Left lung (tissue), 14 donors: ENCODE measurements around the gene PEX19. TPM values are rescaled to one million over a fixed set of nuclear protein-coding genes. Genes with fewer than 3 reads are reported as not detected.

Source experiments
- ATAC-seq: fragments of 200-7000 bp; cut with Tn5 transposase; one replicate; pipeline ENCODE4 v1.9.1; 2020; ENCODE audit warnings: moderate library complexity
- DNase-seq, 4 donors: peaks; one replicate each; pipeline ENCODE4 v3.0.0-alpha.2; 2013 to 2020
- H3K27ac ChIP-seq, 2 donors: fragments of 200-600 bp; sonication (generic) in 1 of 2; one replicate each; pipeline versions ENCODE4 v1.5.0 to v1.8.0; 2020 to 2021
- H3K27me3 ChIP-seq, 2 donors: fragments of 200-600 bp; sonication (generic) in 1 of 2; one replicate each; pipeline versions ENCODE4 v1.5.0 to v1.8.0; 2020 to 2021
- H3K36me3 ChIP-seq, 2 donors: fragments of 200-600 bp; sonication (generic) in 1 of 2; one replicate each; pipeline versions ENCODE4 v1.5.0 to v1.8.0; 2020 to 2021
- H3K4me1 ChIP-seq, 2 donors: fragments of 200-600 bp; one replicate each; pipeline ENCODE4 v1.8.0; 2021
- H3K4me3 ChIP-seq, 2 donors: fragments of 200-600 bp; sonication (generic) in 1 of 2; one replicate each; pipeline versions ENCODE4 v1.5.0 to v1.8.0; 2020 to 2021; ENCODE audit warnings: mild to moderate bottlenecking in 1 of 2
- H3K9me3 ChIP-seq, 2 donors: fragments of 200-600 bp; sonication (generic) in 1 of 2; one replicate each; pipeline versions ENCODE4 v1.5.0 to v1.8.0; 2020 to 2021
- CTCF ChIP-seq, 2 donors: fragments of 200-600 bp; sonication (generic) in 1 of 2; IDR thresholded peaks; one replicate each; pipeline versions ENCODE4 v1.5.0 to v1.8.0; 2021; ENCODE audit warnings: antibody characterized with exemption in 2 of 2
- intact Hi-C, 2 donors: fragments of 100-400 bp; cut with DNase I; formaldehyde crosslinking; loops; one replicate each; pipeline versions ENCODE4 v1.11.2 to v1.14.2; 2022
- long read RNA-seq, 12 donors: library from polyadenylated mRNA in 2 of 12; unstranded in 2 of 12; transcript quantifications; one replicate each; pipeline ENCODE4 v2.0.0 and lab custom pipeline, GENCODE V29; 2019 to 2026
- polyA plus RNA-seq, 6 donors: library from polyadenylated mRNA; unstranded; fragments of 120-200 nt; gene quantifications; one replicate each; pipeline ENCODE4 v1.2.1, GENCODE V29; 2013; ENCODE audit not compliant: insufficient read length in 6 of 6
- total RNA-seq, 2 donors: library from RNA; stranded (reverse); fragmentation: NEBNext Ultra II Directional; extraction: Animal tissue kit (Norgen Biotek cat#: 25700); gene quantifications; one replicate each; pipeline ENCODE4 v1.2.1, GENCODE V29; 2021
- donor health status: DM: no; HTN: yes; CAD: no.
- donor health status: DM: no; HTN: no; CAD: no.

The PEX19 gene
- total RNA-seq (10 to 100 TPM; 42.9 to 57.1 TPM), polyA plus RNA-seq (10 to 100 TPM; 67.0 to 76.0 (median 72.6) TPM)
- long read RNA-seq, donor 1, transcript PEX19-201 (8 exons, 3,661 nt): major isoform, 32 of 50 reads
- long read RNA-seq, donor 1, transcript PEX19-205 (7 exons, 3,504 nt): minor isoform, 14 of 50 reads
- long read RNA-seq, donor 1, partial matches to known transcripts: 0 of 50 reads
- long read RNA-seq, donor 1, other reads (novel, unspliced or antisense): 0 of 50 reads
- long read RNA-seq, donor 2, transcript PEX19-205 (7 exons, 3,504 nt): minor isoform, 5 of 37 reads
- long read RNA-seq, donor 2, transcript PEX19-201 (8 exons, 3,661 nt): major isoform, 32 of 37 reads
- long read RNA-seq, donor 2, partial matches to known transcripts: 0 of 37 reads
- long read RNA-seq, donor 2, other reads (novel, unspliced or antisense): 0 of 37 reads
- long read RNA-seq, donor 3, transcript PEX19-201 (8 exons, 3,661 nt): major isoform, 16 of 19 reads
- long read RNA-seq, donor 3, partial matches to known transcripts: 0 of 19 reads
- long read RNA-seq, donor 3, other reads (novel, unspliced or antisense): 0 of 19 reads
- long read RNA-seq, donor 4, transcript PEX19-201 (8 exons, 3,661 nt): major isoform, 12 of 22 reads
- long read RNA-seq, donor 4, transcript PEX19-205 (7 exons, 3,504 nt): minor isoform, 6 of 22 reads
- long read RNA-seq, donor 4, partial matches to known transcripts: 0 of 22 reads
- long read RNA-seq, donor 4, other reads (novel, unspliced or antisense): 4 of 22 reads
- long read RNA-seq, donor 5, transcript PEX19-201 (8 exons, 3,661 nt): major isoform, 15 of 30 reads
- long read RNA-seq, donor 5, transcript PEX19-205 (7 exons, 3,504 nt): minor isoform, 8 of 30 reads
- long read RNA-seq, donor 5, partial matches to known transcripts: 6 of 30 reads
- long read RNA-seq, donor 5, other reads (novel, unspliced or antisense): 0 of 30 reads
- long read RNA-seq, donor 6, transcript PEX19-205 (7 exons, 3,504 nt): minor isoform, 10 of 26 reads
- long read RNA-seq, donor 6, transcript PEX19-201 (8 exons, 3,661 nt): major isoform, 16 of 26 reads
- long read RNA-seq, donor 6, partial matches to known transcripts: 0 of 26 reads
- long read RNA-seq, donor 6, other reads (novel, unspliced or antisense): 0 of 26 reads
- long read RNA-seq, donor 7, transcript PEX19-201 (8 exons, 3,661 nt): major isoform, 5 of 10 reads
- long read RNA-seq, donor 7, transcript PEX19-205 (7 exons, 3,504 nt): major isoform, 5 of 10 reads
- long read RNA-seq, donor 7, partial matches to known transcripts: 0 of 10 reads
- long read RNA-seq, donor 7, other reads (novel, unspliced or antisense): 0 of 10 reads
- long read RNA-seq, donor 8, transcript PEX19-201 (8 exons, 3,661 nt): major isoform, 11 of 16 reads
- long read RNA-seq, donor 8, partial matches to known transcripts: 0 of 16 reads
- long read RNA-seq, donor 8, other reads (novel, unspliced or antisense): 0 of 16 reads
- long read RNA-seq, donor 9: 0 reads
- long read RNA-seq, donor 10, transcript PEX19-201 (8 exons, 3,661 nt): major isoform, 14 of 25 reads
- long read RNA-seq, donor 10, transcript PEX19-205 (7 exons, 3,504 nt): minor isoform, 9 of 25 reads
- long read RNA-seq, donor 10, partial matches to known transcripts: 0 of 25 reads
- long read RNA-seq, donor 10, other reads (novel, unspliced or antisense): 2 of 25 reads
- long read RNA-seq, donor 11, transcript PEX19-201 (8 exons, 3,661 nt): major isoform, 29 of 41 reads
- long read RNA-seq, donor 11, transcript PEX19-205 (7 exons, 3,504 nt): minor isoform, 6 of 41 reads
- long read RNA-seq, donor 11, partial matches to known transcripts: 5 of 41 reads
- long read RNA-seq, donor 11, other reads (novel, unspliced or antisense): 0 of 41 reads
- long read RNA-seq, donor 12, transcript PEX19-205 (7 exons, 3,504 nt): minor isoform, 5 of 22 reads
- long read RNA-seq, donor 12, transcript PEX19-201 (8 exons, 3,661 nt): major isoform, 17 of 22 reads
- long read RNA-seq, donor 12, partial matches to known transcripts: 0 of 22 reads
- long read RNA-seq, donor 12, other reads (novel, unspliced or antisense): 0 of 22 reads

- H3K9me3 ChIP-seq: no peaks in the 10 kb centered on the region
- TF ChIP-seq CTCF (IDR thresholded peaks at IDR 0.05): no peak
- peak within 1 kb of the TSS; percentile 82 to 87 for H3K27ac ChIP-seq
- peak; percentile 100 for ATAC-seq
- H3K4me1 ChIP-seq: peaks cover 11 to 23% of the 10 kb centered on the region in 2 donors
- H3K4me3 ChIP-seq: peak within 1 kb of the TSS; percentile 93 to 97
- peaks cover 0 to 53% of the 10 kb centered on the region in 2 donors for H3K36me3 ChIP-seq
- intact Hi-C loops: no loop called here
- peak; percentile 91 to 95 (median 95) for DNase-seq
- no peaks in the 10 kb centered on the region for H3K27me3 ChIP-seq
Measured at GRCh38 chr1:160284782-160285344, at the start of gene PEX19. TSS of gene PEX19 (minus strand) at chr1:160285133. CDS start at chr1:160285124, 9 bp downstream.

- DNase-seq: no peak
- peaks cover 0 to 1% of the 10 kb centered on the region in 2 donors for H3K4me1 ChIP-seq
- peaks cover 0 to 98% of the 10 kb centered on the region in 2 donors for H3K36me3 ChIP-seq
- H3K4me3 ChIP-seq: no peak overlapping the region
- no peak for ATAC-seq
- no peaks in the 10 kb centered on the region for H3K27me3 ChIP-seq
- H3K27ac ChIP-seq: no peak overlapping the region
- TF ChIP-seq CTCF (IDR thresholded peaks at IDR 0.05): no peak
- no peaks in the 10 kb centered on the region for H3K9me3 ChIP-seq
- intact Hi-C loops: no loop called here
Measured at GRCh38 chr1:160332516-160332915, 47.6 kb upstream of the PEX19 start.

GRCh38 chr1:160330119-160330518, 45.2 kb upstream of the PEX19 start:
- no peak for ATAC-seq
- intact Hi-C loops: no loop called here
- H3K36me3 ChIP-seq: peaks cover 0 to 100% of the 10 kb centered on the region in 2 donors

More at GRCh38 chr1:160330119-160330518, 45.2 kb upstream of the PEX19 start:
- Histone ChIP-seq H3K4me1 (no peaks in the 10 kb centered on the region), H3K27me3 (no peaks in the 10 kb centered on the region), H3K9me3 (no peaks in the 10 kb centered on the region), H3K27ac (no peak overlapping the region), H3K4me3 (no peak overlapping the region)
- DNase-seq: no peak
- TF ChIP-seq CTCF (IDR thresholded peaks at IDR 0.05): no peak
